Measurements from ENCODE around the gene RASA2. TPM values are rescaled to one million over a fixed set of nuclear protein-coding genes. Genes with fewer than 3 reads are reported as not detected.

Gene RASA2
- total and polyA plus RNA-seq, 2 experiments from 2014 or later, result 16.6 to 28.6 TPM

DNA sequence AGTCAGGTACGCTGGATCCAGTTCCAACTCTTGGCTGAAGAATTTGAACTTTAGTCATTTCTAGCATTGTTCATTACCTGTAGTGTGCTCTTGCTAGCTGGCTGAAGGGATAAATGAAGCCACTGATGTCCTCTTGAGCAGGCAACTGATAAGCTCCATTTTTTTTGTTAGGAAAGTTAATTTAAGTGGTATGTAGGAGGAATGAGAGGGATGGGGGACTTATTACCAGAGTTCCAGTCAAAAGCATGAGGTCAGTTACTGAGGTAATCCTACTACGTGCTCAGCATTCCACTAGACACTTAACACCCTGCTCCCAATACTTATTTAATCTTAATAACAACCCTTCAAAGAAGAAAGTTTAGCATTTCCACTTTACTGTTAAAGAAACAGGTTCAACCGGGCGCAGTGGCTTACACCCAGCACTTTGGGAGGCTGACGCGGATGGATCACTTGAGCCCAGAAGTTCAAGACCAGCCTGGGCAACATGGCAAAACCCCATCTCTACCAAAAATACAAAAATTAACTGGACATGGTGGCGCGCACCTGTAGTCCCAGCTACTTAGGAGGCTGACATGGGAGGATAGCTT lies 2.0 kb upstream of the RASA2 start:
- TF ChIP-seq NANOG (IDR thresholded peaks at IDR 0.05; ENCODE audit: borderline replicate concordance), result no peak
- TF ChIP-seq POLR2AphosphoS5 (IDR thresholded peaks at IDR 0.05; ENCODE audit: low read depth), result no peak
- no peak for TF ChIP-seq ZNF331 (CRISPR knock-in tag; IDR thresholded peaks at IDR 0.05; ENCODE audit: low read depth)
- no peak for TF ChIP-seq CTCF (conservative IDR thresholded peaks at IDR 0.05; ENCODE audit: low read depth in 2 of 2)
- TF ChIP-seq, protein P1, sequence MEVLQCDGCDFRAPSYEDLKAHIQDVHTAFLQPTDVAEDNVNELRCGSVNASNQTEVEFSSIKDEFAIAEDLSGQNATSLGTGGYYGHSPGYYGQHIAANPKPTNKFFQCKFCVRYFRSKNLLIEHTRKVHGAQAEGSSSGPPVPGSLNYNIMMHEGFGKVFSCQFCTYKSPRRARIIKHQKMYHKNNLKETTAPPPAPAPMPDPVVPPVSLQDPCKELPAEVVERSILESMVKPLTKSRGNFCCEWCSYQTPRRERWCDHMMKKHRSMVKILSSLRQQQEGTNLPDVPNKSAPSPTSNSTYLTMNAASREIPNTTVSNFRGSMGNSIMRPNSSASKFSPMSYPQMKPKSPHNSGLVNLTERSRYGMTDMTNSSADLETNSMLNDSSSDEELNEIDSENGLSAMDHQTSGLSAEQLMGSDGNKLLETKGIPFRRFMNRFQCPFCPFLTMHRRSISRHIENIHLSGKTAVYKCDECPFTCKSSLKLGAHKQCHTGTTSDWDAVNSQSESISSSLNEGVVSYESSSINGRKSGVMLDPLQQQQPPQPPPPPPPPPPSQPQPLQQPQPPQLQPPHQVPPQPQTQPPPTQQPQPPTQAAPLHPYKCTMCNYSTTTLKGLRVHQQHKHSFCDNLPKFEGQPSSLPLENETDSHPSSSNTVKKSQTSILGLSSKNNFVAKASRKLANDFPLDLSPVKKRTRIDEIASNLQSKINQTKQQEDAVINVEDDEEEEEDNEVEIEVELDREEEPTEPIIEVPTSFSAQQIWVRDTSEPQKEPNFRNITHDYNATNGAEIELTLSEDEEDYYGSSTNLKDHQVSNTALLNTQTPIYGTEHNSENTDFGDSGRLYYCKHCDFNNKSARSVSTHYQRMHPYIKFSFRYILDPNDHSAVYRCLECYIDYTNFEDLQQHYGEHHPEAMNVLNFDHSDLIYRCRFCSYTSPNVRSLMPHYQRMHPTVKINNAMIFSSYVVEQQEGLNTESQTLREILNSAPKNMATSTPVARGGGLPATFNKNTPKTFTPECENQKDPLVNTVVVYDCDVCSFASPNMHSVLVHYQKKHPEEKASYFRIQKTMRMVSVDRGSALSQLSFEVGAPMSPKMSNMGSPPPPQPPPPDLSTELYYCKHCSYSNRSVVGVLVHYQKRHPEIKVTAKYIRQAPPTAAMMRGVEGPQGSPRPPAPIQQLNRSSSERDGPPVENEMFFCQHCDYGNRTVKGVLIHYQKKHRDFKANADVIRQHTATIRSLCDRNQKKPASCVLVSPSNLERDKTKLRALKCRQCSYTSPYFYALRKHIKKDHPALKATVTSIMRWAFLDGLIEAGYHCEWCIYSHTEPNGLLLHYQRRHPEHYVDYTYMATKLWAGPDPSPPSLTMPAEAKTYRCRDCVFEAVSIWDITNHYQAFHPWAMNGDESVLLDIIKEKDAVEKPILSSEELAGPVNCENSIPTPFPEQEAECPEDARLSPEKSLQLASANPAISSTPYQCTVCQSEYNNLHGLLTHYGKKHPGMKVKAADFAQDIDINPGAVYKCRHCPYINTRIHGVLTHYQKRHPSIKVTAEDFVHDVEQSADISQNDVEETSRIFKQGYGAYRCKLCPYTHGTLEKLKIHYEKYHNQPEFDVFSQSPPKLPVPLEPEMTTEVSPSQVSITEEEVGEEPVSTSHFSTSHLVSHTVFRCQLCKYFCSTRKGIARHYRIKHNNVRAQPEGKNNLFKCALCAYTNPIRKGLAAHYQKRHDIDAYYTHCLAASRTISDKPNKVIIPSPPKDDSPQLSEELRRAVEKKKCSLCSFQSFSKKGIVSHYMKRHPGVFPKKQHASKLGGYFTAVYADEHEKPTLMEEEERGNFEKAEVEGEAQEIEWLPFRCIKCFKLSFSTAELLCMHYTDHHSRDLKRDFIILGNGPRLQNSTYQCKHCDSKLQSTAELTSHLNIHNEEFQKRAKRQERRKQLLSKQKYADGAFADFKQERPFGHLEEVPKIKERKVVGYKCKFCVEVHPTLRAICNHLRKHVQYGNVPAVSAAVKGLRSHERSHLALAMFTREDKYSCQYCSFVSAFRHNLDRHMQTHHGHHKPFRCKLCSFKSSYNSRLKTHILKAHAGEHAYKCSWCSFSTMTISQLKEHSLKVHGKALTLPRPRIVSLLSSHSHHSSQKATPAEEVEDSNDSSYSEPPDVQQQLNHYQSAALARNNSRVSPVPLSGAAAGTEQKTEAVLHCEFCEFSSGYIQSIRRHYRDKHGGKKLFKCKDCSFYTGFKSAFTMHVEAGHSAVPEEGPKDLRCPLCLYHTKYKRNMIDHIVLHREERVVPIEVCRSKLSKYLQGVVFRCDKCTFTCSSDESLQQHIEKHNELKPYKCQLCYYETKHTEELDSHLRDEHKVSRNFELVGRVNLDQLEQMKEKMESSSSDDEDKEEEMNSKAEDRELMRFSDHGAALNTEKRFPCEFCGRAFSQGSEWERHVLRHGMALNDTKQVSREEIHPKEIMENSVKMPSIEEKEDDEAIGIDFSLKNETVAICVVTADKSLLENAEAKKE (CRISPR knock-in tag; IDR thresholded peaks at IDR 0.05), result no peak
- TF ChIP-seq JUNB (IDR thresholded peaks at IDR 0.05; ENCODE audit: unreplicated experiment), result no peak
- H3K4me3 ChIP-seq, result no peak overlapping the region
- Mint-ChIP-seq H3K27me3 (ENCODE audit: insufficient read depth, low read depth, poor library complexity) (peaks cover 2% of the 10 kb centered on the region), H3K4me3 (no peak overlapping the region), H3K36me3 (ENCODE audit: low read depth) (no peaks in the 10 kb centered on the region; the same call in 2 of the 3 replicates), H3K9me3 (no peaks in the 10 kb centered on the region), H3K4me1 (peaks cover 33% of the 10 kb centered on the region), H3K27ac (no peak overlapping the region)
- H3K27ac ChIP-seq (ENCODE audit: low read depth), result no peak overlapping the region
- no peaks in the 10 kb centered on the region for H3F3A ChIP-seq (replicated peaks; ENCODE audit: low read depth)
- H3K79me2 ChIP-seq (replicated peaks; ENCODE audit: insufficient read depth), result peaks cover 19% of the 10 kb centered on the region
- DNase-seq (ENCODE audit: low spot score) (no peak), ATAC-seq (no peak)
- no peak overlapping the region for H2AFZ ChIP-seq
- H3K4me1 ChIP-seq (ENCODE audit: insufficient read depth), result peaks cover 21% of the 10 kb centered on the region
- no peaks in the 10 kb centered on the region for H3K36me3 ChIP-seq (ENCODE audit: insufficient read depth)
- no peak overlapping the region for H3K4me2 ChIP-seq
- no peaks in the 10 kb centered on the region for H3K9me2 ChIP-seq (ENCODE audit: insufficient read depth)
- peaks cover 8% of the 10 kb centered on the region; the same call in 1 of the 2 replicates for H4K20me1 ChIP-seq (replicated peaks; ENCODE audit: insufficient read depth)
- no peaks in the 10 kb centered on the region for H3K27me3 ChIP-seq (ENCODE audit: insufficient read depth)

All from GM23338 (cell line).